Measurements from ENCODE around the gene SPACA7.

GRCh38 chr13:112348642-112349345, 27.4 kb upstream of the SPACA7 start:
- TF ChIP-seq POLR2AphosphoS5 (IDR thresholded peaks at IDR 0.05; ENCODE audit: low read depth, low read length) = no peak
- TF ChIP-seq SIN3A (IDR thresholded peaks at IDR 0.05; ENCODE audit: borderline replicate concordance, insufficient read depth, low read length) = no peak
- TF ChIP-seq TAF1 (IDR thresholded peaks at IDR 0.05; ENCODE audit: borderline replicate concordance, insufficient read depth, low read length) = no peak

All from PFSK-1 (cell line).